Fibroblast of skin of left biceps (primary cell): Measurements from ENCODE around the gene DNM1.
A peak's percentile ranks its signal among the peaks of the same experiment; 100 is the strongest.

Experiments used
- DNase-seq, 2 experiments: peaks; one replicate each; pipeline ENCODE4 v3.0.0-alpha.2; 2013; ENCODE audit warnings: low read depth in 2 of 2

The DNM1 gene

GRCh38 chr9:128205296-128205944, 2.2 kb downstream of the DNM1 start:
- DNase-seq: no peak

- no peak for DNase-seq
Observed at GRCh38 chr9:128206484-128206883, 3.3 kb downstream of the DNM1 start.

GRCh38 chr9:128206916-128207910, 4.0 kb downstream of the DNM1 start:
- no peak for DNase-seq

GRCh38 chr9:128208386-128208785, 5.2 kb downstream of the DNM1 start:
- DNase-seq: no peak

GRCh38 chr9:128208946-128209669, 5.9 kb downstream of the DNM1 start:
- no peak for DNase-seq

- DNase-seq: no peak
Observed at GRCh38 chr9:128211186-128211980, 8.2 kb downstream of the DNM1 start.

GRCh38 chr9:128211981-128212281, 8.8 kb downstream of the DNM1 start:
- DNase-seq: no peak

- no peak for DNase-seq
Observed at GRCh38 chr9:128213746-128214497, 10.7 kb downstream of the DNM1 start.

- DNase-seq: no peak
Observed at GRCh38 chr9:128214571-128215490, 11.7 kb downstream of the DNM1 start.

- peak; percentile 65 to 67 for DNase-seq
Observed at GRCh38 chr9:128215491-128216409, 12.6 kb downstream of the DNM1 start.

GRCh38 chr9:128216781-128217553, 13.8 kb downstream of the DNM1 start:
- DNase-seq: no peak

GRCh38 chr9:128218172-128218517, 15.0 kb downstream of the DNM1 start:
- DNase-seq: no peak

GRCh38 chr9:128218518-128219389, 15.6 kb downstream of the DNM1 start:
- DNase-seq: no peak

GRCh38 chr9:128219831-128220230, 16.7 kb downstream of the DNM1 start:
- DNase-seq: no peak

GRCh38 chr9:128222026-128222425, 18.8 kb downstream of the DNM1 start:
- DNase-seq: no peak

- no peak for DNase-seq
Observed at GRCh38 chr9:128222880-128223670, 19.9 kb downstream of the DNM1 start.
